Body of pancreas (tissue), 4 donors: Measurements from ENCODE around the gene SRRM1.

ENCODE experiments used
- CTCF ChIP-seq, 7 experiments: fragments of 450-650 bp in 4 of 7; fragments of 200-600 bp in 3 of 7; sonication (generic) in 3 of 7; IDR thresholded peaks; one replicate each; pipeline ENCODE4 v1.5.1; 2016 to 2019; ENCODE audit warnings: antibody characterized with exemption in 7 of 7
- POLR2A ChIP-seq, 3 donors: fragments of 450-650 bp; IDR thresholded peaks; one replicate each; pipeline ENCODE4 v1.6.1; 2016; ENCODE audit warnings: antibody characterized with exemption in 3 of 3, mild to moderate bottlenecking in 2 of 3

- TF ChIP-seq CTCF (IDR thresholded peaks at IDR 0.05) (no peak), POLR2A (IDR thresholded peaks at IDR 0.05) (no peak)
Measured at GRCh38 chr1:24704411-24705259, 61.5 kb downstream of the SRRM1 start.
